Activated CD8-positive, alpha-beta memory T cell treated with anti-CD3 and anti-CD28 coated beads, Interleukin-2, amount 50 U/mL, for 1 hour (primary cell): ENCODE results near the gene GATAD1.
"Not testable (repeated sequence)": the region's sequence is repeated elsewhere in the genome, so short reads cannot be mapped to it uniquely, and the experiment has no call there.

Experiments
- DNase-seq: peaks from one replicate; pipeline ENCODE4 v3.0.0-alpha.2; 2020; ENCODE audit errors: extremely low read depth

GATAD1 gene

DNA sequence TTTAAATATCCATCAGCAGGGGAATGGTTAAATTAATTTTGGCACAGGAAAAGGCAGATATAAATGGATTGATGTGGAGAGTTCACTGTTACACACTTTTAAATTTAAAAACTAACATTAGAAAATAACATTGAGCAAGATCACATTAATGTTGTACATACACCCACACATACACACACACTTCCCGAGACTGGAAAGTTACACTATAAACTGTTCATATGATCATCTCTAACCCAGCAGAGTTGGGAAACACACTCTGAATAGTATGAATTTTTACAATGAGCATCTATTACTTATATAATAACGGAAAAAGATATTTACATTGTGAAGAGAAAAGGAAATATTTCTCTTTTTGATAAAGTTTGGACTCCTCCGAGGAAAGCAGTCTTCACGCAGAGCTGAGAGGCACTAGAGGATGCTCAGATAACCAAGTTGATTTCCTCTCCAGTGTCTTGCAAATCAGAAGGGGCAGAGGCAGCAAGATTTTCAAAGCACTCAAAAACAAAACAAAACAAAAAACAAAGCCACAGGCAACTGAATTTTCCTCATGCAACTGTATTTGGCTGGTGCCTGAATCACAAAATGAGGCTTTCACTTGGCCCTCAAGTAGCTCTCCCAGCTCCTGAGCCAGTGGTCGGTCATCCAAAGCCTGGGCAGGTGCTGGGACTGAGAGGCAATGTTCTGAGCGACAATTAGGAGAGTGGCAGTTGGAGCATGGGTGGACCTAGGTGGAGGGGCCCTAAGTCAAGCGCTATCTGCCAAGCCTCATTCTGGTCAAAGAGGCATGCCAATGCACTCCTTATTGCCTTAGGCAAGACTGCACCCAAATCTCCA, 10.5 kb upstream of the GATAD1 start:
- DNase-seq: no peak

DNA sequence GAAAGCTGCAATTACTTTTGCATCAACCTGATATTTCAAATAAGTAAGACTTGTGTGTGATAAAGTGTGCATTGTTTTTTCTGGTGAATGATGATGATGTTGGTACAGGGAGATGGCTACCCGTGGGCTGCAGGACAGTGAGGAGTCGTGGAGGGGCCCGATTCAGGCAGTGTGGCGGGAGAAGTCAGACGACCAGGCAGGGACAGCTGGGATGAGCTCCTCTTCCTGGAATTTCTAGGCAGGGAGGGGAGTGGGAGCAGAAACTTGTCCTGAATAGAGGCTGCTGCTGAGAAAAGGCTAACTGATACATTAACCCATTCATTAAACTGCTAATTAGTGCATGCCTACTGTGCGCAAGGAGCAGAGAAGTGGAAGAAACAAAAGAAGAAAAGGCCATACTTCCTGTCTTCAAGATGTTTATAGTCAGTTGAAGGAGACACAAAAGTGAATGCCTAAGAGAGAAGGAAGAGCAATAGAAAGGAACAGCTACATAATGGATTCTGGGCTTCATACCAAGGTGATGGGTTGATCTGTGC, 9.3 kb upstream of the GATAD1 start:
- DNase-seq: no peak

- not testable (repeated sequence) for DNase-seq
Measured at GRCh38 chr7:92442720-92443119, 4.6 kb upstream of the GATAD1 start.

DNA sequence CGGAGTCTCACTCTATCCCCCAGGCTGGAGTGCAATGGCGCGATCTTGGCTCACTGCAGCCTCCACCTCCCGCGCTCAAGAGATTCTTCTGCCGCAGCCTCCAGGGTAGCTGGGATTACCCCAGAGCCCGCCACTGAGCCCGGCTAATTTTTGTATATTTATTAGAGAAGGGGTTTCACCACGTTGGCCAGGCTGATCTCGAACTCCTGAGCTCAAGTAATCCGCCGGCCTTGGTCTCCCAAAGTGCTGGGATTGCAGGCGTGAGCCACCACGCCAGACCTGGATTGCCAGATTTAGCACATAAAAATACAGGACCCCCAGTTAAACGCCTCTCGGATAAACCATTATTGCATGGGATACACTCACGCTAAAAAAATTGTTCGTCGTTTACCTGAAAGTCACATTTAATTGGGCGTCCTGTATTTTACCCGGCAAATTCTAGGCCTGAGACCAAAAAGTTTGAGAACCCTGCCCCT, 375 bp upstream of the GATAD1 start:
- DNase-seq: peak; percentile 54

DNA sequence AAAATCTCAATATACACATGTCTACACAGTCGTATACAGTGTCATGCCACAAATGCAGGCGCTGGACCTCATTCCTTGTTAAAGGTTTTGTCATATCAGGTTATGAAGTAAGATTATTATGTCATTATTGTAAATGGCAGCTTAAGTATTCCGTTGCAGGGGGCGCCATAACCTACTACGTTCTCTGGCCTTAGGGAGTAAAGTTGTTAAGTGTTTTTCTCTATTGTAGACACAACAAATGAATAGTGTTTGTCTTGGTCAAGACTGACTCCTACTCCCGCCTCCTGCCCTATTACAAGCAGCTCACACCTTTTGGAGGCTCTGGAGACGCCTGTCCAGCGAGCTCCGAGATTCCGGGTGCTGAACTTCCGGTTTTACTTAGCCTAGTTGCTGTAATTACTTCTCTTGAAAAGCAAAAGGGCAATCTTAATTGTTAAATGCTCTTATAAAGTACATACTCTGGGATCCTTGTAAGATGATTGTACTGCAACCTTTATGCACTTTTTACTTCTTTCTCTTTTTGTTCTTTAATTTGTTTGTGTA, 994 bp downstream of the GATAD1 start:
- DNase-seq: peak; percentile 35

DNA sequence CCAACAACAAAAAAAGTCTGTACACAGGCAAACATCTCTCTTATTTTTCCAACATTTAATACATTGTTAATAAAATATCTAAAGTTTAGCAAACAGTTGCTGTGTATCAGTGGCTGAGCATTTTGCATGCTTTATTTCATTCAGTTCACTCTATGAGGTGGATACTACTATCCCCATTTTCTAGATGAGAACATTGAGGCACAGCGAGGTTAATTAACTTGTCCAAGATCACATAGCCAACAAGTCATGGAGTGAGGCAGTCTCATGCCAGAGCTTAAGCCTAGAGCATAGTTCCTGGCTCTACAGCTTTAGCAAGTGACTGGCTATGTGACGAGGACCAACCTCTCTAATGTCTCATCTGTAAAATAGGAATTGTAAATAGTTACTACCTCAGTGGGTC, 4.4 kb downstream of the GATAD1 start:
- no peak for DNase-seq

DNA sequence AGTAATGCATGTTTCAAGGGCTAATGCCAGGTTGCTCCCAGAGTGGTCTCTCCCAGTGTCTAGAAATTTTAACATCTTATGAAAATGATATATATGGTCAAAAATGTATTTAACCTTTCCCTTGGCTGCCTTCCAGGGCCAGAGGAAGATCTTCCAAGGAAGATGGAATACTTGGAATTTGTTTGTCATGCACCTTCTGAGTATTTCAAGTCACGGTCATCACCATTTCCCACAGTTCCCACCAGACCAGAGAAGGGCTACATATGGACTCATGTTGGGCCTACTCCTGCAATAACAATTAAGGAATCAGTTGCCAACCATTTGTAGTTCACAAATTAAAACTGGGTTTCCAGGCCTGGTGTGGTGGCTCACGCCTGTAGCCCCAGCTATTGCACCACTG, 9.0 kb downstream of the GATAD1 start:
- DNase-seq: no peak

- no peak for DNase-seq
Measured at GRCh38 chr7:92460109-92460508, 12.8 kb downstream of the GATAD1 start.

- no peak for DNase-seq
Measured at GRCh38 chr7:92460510-92460909, 13.2 kb downstream of the GATAD1 start.

GRCh38 chr7:92461027-92462003, 14.0 kb downstream of the GATAD1 start:
- DNase-seq: no peak

- DNase-seq: no peak
Measured at GRCh38 chr7:92462560-92462959, 15.3 kb downstream of the GATAD1 start.

DNA sequence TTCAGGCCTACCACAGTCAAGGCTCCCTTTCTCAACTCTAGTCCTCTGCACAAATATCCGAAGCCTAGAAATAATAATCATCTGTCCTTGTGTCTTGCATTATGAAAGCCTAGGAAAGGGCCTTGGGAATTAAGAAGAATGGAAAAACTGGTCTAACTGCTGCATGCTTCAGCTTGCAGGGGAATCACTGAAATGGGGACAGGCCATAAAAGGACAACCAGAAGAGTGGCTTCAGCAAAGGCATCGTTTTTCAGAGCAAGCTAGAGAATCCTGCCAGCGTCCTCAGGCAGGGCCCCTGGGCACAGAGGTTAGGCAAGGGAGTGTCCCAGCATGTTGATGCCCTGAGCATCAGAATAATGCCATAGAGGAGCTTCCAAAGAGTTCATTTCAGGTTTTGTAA, 17.2 kb downstream of the GATAD1 start:
- DNase-seq: no peak

DNA sequence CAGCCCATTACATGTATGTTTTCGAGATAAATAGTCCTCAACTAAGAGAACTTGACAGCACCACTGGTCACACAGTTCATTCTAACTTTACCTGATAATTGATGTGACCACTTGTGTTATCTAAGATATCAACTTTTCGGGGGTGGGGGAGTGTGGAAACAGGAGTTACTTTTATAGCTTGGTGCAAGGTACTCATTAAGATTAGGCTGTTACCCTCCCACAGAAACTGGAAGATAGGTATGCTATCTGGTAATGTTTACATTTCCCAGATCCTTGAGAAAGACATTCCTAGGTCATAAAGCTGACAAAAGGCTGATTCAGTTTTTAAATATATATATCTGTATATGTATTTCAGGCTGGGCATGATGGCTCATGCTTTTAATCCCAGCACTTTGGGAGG, 19.4 kb downstream of the GATAD1 start:
- no peak for DNase-seq

- DNase-seq: not testable (repeated sequence)
Measured at GRCh38 chr7:92468589-92468988, 21.3 kb downstream of the GATAD1 start.

DNA sequence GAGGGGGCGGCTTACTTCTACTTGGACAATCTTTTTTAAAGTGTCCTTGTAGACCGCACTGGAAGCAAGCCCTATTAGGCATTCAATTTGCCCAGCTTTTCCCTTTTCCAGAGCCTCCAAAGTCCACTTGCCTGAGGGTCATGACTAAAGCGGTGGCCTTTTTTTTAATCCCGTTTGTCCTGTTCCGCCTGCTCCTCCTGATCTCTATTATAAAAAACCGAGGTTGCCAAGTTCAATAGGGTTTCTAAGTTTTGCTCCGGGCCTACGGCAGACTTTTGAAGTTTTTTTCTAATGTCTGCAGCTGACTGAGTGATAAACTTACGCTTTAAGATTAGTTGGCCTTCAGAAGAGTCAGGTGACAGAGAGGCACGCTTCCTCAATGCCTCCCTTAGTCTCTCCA, 26.7 kb downstream of the GATAD1 start:
- DNase-seq: not testable (repeated sequence)

DNA sequence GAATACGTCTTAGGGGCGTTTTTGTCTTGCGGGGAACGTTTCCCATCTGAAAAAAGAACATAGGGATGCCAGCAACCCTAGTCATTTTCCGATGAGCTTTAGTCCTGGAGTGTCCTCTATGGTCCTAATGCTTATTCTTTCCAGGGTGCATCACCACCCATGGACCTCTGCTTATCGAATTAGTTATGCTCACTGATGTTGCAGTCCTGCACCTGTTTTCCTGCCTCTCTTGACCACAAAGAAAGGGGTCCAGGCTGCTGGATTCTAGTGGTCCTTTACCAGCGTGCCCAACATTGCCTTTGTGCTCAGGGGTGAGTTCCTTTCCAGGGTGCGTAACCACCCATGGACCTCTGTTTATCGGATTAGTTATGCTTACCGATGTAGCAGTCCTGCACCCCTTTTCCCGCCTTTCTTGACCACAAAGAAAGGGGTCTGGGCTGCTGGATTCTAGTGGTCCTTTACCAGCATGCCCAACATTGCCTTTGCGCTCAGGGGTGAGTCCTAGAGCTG, 28.0 kb downstream of the GATAD1 start:
- not testable (repeated sequence) for DNase-seq

DNA sequence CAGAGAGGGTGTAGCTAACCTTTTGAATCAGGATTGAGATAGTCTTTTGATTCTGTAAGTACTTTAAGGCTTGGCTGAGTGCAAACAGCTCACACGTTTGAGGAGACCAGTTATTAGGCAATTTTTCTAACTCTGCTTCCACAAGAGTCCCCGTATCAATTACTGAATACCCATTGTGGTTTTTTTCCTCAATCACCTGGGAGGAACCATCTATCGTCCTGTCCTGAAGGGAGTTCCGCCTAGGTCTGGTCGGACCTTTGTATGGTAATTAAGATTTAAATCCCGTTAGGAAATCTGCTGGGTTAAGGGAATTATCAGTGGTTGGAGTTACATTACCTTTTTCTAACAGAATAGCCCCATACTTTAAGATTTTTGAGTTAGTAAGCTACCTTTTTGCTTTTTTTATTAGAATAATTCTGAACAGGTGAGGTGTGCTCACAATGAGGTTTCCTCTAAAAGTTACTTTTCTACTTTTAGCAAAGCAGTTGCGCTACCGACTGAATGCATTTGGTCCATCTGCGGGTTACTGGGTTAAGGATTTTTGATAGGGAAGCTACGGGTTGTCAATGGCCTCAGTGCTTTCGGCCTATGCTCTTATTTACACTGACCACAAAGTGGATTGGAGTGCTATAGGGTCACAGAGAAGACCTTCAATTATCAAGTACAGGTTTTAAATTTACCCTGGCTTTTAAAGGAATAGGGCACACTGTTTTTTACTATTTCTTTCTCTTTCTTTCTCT, 28.7 kb downstream of the GATAD1 start:
- not testable (repeated sequence) for DNase-seq

- DNase-seq: not testable (repeated sequence)
Measured at GRCh38 chr7:92477681-92478080, 30.4 kb downstream of the GATAD1 start, which contains the start of gene ERVW-1. ERVW-1 (minus strand) TSS chr7:92477946; CDS start chr7:92470381, 7,565 bp downstream.

DNA sequence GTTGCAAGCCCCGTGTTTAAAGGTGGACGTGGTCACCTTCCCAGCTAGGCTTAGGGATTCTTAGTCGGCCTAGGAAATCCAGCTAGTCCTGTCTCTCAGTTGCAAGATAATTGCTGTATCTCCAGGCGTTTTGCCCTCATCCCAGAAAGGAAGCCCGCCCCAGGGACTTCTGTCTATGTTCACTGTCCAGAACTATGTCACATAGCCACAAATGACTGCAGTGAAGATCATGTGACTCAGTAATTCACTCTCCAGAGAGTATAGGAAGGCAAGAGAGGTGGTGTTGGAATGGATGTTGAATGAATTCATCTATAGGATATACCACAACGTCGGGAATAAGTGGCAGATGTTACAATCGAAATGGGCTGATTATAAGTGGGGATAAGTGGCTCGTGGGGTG, 30.8 kb downstream of the GATAD1 start:
- DNase-seq: no peak

- DNase-seq: no peak
Measured at GRCh38 chr7:92478711-92479110, 31.4 kb downstream of the GATAD1 start.

- not testable (repeated sequence) for DNase-seq
Measured at GRCh38 chr7:92479146-92479545, 31.9 kb downstream of the GATAD1 start.
